Astrocyte (in vitro differentiated cells and primary cell): ENCODE data around the gene PTBP2.

Experiments used
- CTCF ChIP-seq: IDR thresholded peaks from 2 replicates; pipeline ENCODE4 v1.5.1; 2011; ENCODE audit warnings: low read depth, mild to moderate bottlenecking, inconsistent platforms, low read length, moderate library complexity; ENCODE audit not compliant: insufficient read depth
- EZH2 ChIP-seq: IDR thresholded peaks from 2 replicates; pipeline ENCODE4 v1.6.1; 2012; ENCODE audit warnings: mild to moderate bottlenecking, low read length, inconsistent platforms; ENCODE audit not compliant: insufficient read depth

GRCh38 chr1:96815914-96816313, 94.3 kb downstream of the PTBP2 start:
- TF ChIP-seq CTCF (no peak), EZH2 (no peak)
